PC-3 (cell line): ENCODE measurements around the gene ERGIC1. TPM values are rescaled to one million over a fixed set of nuclear protein-coding genes. Genes with fewer than 3 reads are reported as not detected.

Experiments
- ATAC-seq: fragments of 200-7000 bp; cut with Tn5 transposase; 2 replicates; pipeline ENCODE4 v1.9.1; 2020; ENCODE audit warnings: mild to moderate bottlenecking, moderate library complexity
- BruUV-seq: library from RNA; stranded (reverse); fragments of 400-500 nt; replicated peaks from 2 replicates; lab custom pipeline; 2021; lab: Mats Ljungman, UMichigan
- CTCF ChIA-PET: fragments of 300-600 bp; sonication (Branson Sonifier 250); formaldehyde crosslinking; loops from one replicate; lab custom pipeline; 2022; ENCODE audit warnings: antibody characterized with exemption; lab: Charles Lee
- POLR2A ChIA-PET: fragments of 300-600 bp; sonication (Branson Sonifier 250); formaldehyde crosslinking; loops from one replicate; lab custom pipeline; 2022; ENCODE audit warnings: antibody characterized with exemption; ENCODE audit not compliant: unreplicated experiment; lab: Charles Lee
- DNase-seq: peaks from one replicate; pipeline ENCODE4 v3.0.0-alpha.2; 2015
- H2AFZ ChIP-seq: fragments of 300-600 bp; sonication (generic); 2 replicates; pipeline ENCODE4 v1.6.0; 2016; ENCODE audit warnings: antibody characterized with exemption, low read length
- H3F3A ChIP-seq: fragments of 300-600 bp; sonication (generic); one replicate; pipeline ENCODE4 v1.6.0; 2017; ENCODE audit warnings: antibody characterized with exemption, low read length, control low read depth, mild to moderate bottlenecking; ENCODE audit not compliant: unreplicated experiment
- H3K27ac ChIP-seq: fragments of 300-600 bp; sonication (generic); 2 replicates; pipeline ENCODE4 v1.5.1; 2016; ENCODE audit warnings: mild to moderate bottlenecking, low read length
- H3K27me3 ChIP-seq: fragments of 300-600 bp; sonication (generic); 2 replicates; pipeline ENCODE4 v1.6.1; 2016; ENCODE audit warnings: low read length, mixed read lengths
- H3K36me3 ChIP-seq: fragments of 300-600 bp; sonication (generic); 2 replicates; pipeline ENCODE4 v1.6.1; 2016; ENCODE audit warnings: low read depth, mixed run types, low read length, mixed read lengths
- H3K4me1 ChIP-seq: fragments of 300-600 bp; sonication (generic); 2 replicates; pipeline ENCODE4 v1.5.1; 2016; ENCODE audit warnings: low read length; ENCODE audit not compliant: insufficient read depth
- H3K4me2 ChIP-seq: fragments of 300-600 bp; sonication (generic); 2 replicates; pipeline ENCODE4 v1.6.0; 2016; ENCODE audit warnings: low read length
- H3K4me3 ChIP-seq: fragments of 300-600 bp; sonication (generic); 2 replicates; pipeline ENCODE4 v1.5.1; 2016; ENCODE audit warnings: mild to moderate bottlenecking, low read length, mixed read lengths
- H3K79me2 ChIP-seq: fragments of 300-600 bp; sonication (generic); 2 replicates; pipeline ENCODE4 v1.6.1; 2017; ENCODE audit warnings: low read length, mixed read lengths
- H3K9ac ChIP-seq: fragments of 300-600 bp; sonication (generic); 2 replicates; pipeline ENCODE4 v1.6.0; 2016; ENCODE audit warnings: mild to moderate bottlenecking, low read length
- H3K9me2 ChIP-seq: fragments of 300-600 bp; sonication (generic); replicated peaks from 2 replicates; pipeline ENCODE4 v1.6.1; 2016; ENCODE audit warnings: mixed run types, low read length, mixed read lengths
- H3K9me3 ChIP-seq: fragments of 300-600 bp; sonication (generic); 2 replicates; pipeline ENCODE4 v1.6.1; 2016; ENCODE audit warnings: low read length, mixed read lengths
- H4K20me1 ChIP-seq: fragments of 300-600 bp; sonication (generic); 2 replicates; pipeline ENCODE4 v1.6.1; 2016; ENCODE audit warnings: low read length, mixed read lengths
- EZH2 ChIP-seq: fragments of 300-600 bp; sonication (generic); IDR thresholded peaks from one replicate; pipeline ENCODE4 v1.6.1; 2017; ENCODE audit warnings: antibody characterized with exemption, mild to moderate bottlenecking, low read length; ENCODE audit not compliant: unreplicated experiment
- EZH2phosphoT487 ChIP-seq: fragments of 300-600 bp; sonication (generic); IDR thresholded peaks from 2 replicates; pipeline ENCODE4 v1.6.1; 2018; ENCODE audit warnings: mild to moderate bottlenecking, antibody characterized with exemption, low read length, borderline replicate concordance
- intact Hi-C: fragments of 100-400 bp; cut with micrococcal nuclease; formaldehyde crosslinking; loops from 2 replicates; pipeline ENCODE4 v1.9.0; 2023
- total RNA-seq: library from RNA; depleted of rRNA; stranded (reverse); fragments of >200 nt; gene quantifications from 2 replicates; pipeline ENCODE4 v1.2.3, GENCODE V29; 2014
- TF ChIP-seq, protein P1 (sequence below): fragments of 300-600 bp; sonication (generic); conservative IDR thresholded peaks from 2 replicates; pipeline ENCODE4 v1.5.1; 2017; ENCODE audit warnings: antibody characterized with exemption, low read depth, mild to moderate bottlenecking, low read length

Gene ERGIC1
- total RNA-seq, 1 experiment from 2014 or later, result 148 TPM

DNA sequence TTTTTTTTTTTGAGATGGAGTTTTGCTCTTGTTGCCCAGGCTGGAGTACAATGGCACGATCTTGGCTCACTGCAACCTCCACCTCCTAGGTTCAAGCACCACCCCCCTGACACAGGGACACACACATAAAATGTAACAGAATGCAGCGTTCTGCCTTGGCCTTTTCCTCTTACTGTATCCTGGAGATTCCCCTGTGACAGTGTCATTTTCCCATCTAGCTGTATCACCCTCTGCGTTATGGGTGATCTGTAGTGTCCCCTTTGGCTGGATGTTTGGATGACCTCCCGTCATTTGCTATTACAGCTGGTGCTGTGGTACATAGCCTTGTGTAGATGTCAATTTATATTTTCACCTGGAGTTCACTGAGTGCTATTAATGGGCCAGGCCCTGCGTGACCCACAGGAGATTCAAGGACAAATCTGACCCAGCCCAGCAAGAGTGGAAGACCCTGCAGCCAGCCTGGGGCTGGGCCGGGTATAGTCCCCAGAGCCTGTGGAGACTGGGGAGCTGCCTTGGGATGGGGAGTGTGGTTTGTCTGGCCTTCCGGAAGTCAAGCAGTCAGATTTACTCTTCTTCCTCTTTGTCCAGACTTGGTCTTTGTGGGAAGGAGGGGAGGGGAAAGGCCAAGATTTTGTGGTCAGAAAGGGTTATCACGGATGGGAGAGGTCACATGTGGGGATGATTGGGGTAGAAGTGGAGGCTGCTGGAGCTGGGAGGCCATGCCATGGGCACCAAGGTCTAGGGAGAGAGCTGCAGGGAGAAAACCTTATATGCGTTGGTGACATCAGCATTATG lies 43.6 kb downstream of the ERGIC1 start:
- Histone ChIP-seq H3K4me3 (no peak overlapping the region), H3F3A (no peaks in the 10 kb centered on the region), H2AFZ (no peak overlapping the region), H3K9me3 (no peaks in the 10 kb centered on the region), H3K27ac (no peak overlapping the region), H4K20me1 (no peaks in the 10 kb centered on the region), H3K9me2 (no peaks in the 10 kb centered on the region), H3K36me3 (0 out of 2 replicates have a peak, but pooled peaks cover 5% of the 10 kb centered on the region), H3K27me3 (no peaks in the 10 kb centered on the region), H3K4me2 (no peak overlapping the region), H3K4me1 (peaks cover 16% of the 10 kb centered on the region), H3K79me2 (peaks cover 55% of the 10 kb centered on the region; the same call in 1 of the 2 replicates), H3K9ac (no peak overlapping the region)
- TF ChIP-seq EZH2phosphoT487 (no peak), EZH2 (no peak)
- TF ChIP-seq, protein P1, sequence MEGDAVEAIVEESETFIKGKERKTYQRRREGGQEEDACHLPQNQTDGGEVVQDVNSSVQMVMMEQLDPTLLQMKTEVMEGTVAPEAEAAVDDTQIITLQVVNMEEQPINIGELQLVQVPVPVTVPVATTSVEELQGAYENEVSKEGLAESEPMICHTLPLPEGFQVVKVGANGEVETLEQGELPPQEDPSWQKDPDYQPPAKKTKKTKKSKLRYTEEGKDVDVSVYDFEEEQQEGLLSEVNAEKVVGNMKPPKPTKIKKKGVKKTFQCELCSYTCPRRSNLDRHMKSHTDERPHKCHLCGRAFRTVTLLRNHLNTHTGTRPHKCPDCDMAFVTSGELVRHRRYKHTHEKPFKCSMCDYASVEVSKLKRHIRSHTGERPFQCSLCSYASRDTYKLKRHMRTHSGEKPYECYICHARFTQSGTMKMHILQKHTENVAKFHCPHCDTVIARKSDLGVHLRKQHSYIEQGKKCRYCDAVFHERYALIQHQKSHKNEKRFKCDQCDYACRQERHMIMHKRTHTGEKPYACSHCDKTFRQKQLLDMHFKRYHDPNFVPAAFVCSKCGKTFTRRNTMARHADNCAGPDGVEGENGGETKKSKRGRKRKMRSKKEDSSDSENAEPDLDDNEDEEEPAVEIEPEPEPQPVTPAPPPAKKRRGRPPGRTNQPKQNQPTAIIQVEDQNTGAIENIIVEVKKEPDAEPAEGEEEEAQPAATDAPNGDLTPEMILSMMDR, result no peak
- CTCF ChIA-PET, result no interaction called here
- no TSS peak for BruUV-seq
- POLR2A ChIA-PET, result no interaction called here
- intact Hi-C loops, result no loop called here
- ATAC-seq (no peak), DNase-seq (no peak)

DNA sequence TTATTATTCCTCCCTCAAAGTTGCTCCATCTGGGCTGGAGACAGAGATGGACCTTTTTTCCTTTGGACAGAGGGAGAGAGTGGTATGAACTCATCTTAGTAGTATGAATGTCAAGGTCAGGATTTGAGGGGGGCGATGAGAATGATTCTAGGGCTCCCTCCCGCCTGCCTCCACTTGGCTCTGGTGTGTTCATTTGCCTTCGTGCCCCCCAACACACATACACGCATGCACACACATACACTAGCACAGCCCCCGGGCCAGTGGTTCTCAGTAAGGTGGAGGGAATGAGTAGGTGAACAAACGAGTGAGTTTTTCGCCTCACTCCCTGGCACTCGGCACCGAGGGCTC lies 44.5 kb downstream of the ERGIC1 start:
- no peaks in the 10 kb centered on the region for H3K9me2 ChIP-seq
- TF ChIP-seq, protein P1, result no peak
- TF ChIP-seq EZH2, result no peak
- TF ChIP-seq EZH2phosphoT487, result no peak

More for the DNA sequence above, 44.5 kb downstream of the ERGIC1 start:
- Histone ChIP-seq H2AFZ (no peak overlapping the region), H3K27me3 (no peaks in the 10 kb centered on the region), H3K27ac (no peak overlapping the region), H3K4me3 (no peak overlapping the region), H4K20me1 (no peaks in the 10 kb centered on the region), H3K4me2 (no peak overlapping the region), H3K9ac (no peak overlapping the region), H3K79me2 (peaks cover 49% of the 10 kb centered on the region; the same call in 1 of the 2 replicates), H3K9me3 (no peaks in the 10 kb centered on the region), H3F3A (no peaks in the 10 kb centered on the region), H3K4me1 (peaks cover 16% of the 10 kb centered on the region), H3K36me3 (0 out of 2 replicates have a peak, but pooled peaks cover 6% of the 10 kb centered on the region)
- ChIA-PET CTCF (no interaction called here), POLR2A (no interaction called here)
- BruUV-seq, result no TSS peak
- DNase-seq (no peak), ATAC-seq (no peak)
- intact Hi-C loops, result no loop called here
